Ovary (tissue), 9 donors: ENCODE data around the gene OSBPL9. TPM values are rescaled to one million over a fixed set of nuclear protein-coding genes. Genes with fewer than 3 reads are reported as not detected.

Experiments used
- DNase-seq, 5 donors: peaks; one replicate each; pipeline ENCODE4 v3.0.0-alpha.2; 2019 to 2020
- H3K27ac ChIP-seq, 2 donors: fragments of 200-600 bp; one replicate each; pipeline versions ENCODE4 v1.5.1 to v1.8.0; 2019 to 2022
- H3K27me3 ChIP-seq: fragments of 200-600 bp; one replicate; pipeline ENCODE4 v1.8.0; 2022
- H3K36me3 ChIP-seq: fragments of 200-600 bp; sonication (generic); one replicate; pipeline ENCODE4 v1.5.1; 2019
- H3K4me1 ChIP-seq: one replicate; pipeline ENCODE4 v1.8.1; 2013; ENCODE audit warnings: mild to moderate bottlenecking, moderate library complexity; ENCODE audit not compliant: insufficient read depth
- H3K4me3 ChIP-seq: fragments of 200-600 bp; sonication (generic); one replicate; pipeline ENCODE4 v1.5.1; 2017
- H3K9me3 ChIP-seq, 2 donors: fragments of 200-600 bp in 1 of 2; sonication (generic) in 1 of 2; one replicate each; pipeline versions ENCODE4 v1.5.1 to v1.8.1; 2013 to 2019; ENCODE audit warnings: mild to moderate bottlenecking in 1 of 2, moderate library complexity in 1 of 2
- EP300 ChIP-seq: sonication (generic); formaldehyde crosslinking; IDR thresholded peaks from one replicate; pipeline ENCODE4 v1.6.1; 2017; ENCODE audit warnings: antibody characterized with exemption
- POLR2A ChIP-seq: fragments of 450-650 bp; IDR thresholded peaks from one replicate; pipeline ENCODE4 v1.6.1; 2017; ENCODE audit warnings: antibody characterized with exemption, mild to moderate bottlenecking, moderate library complexity
- WGBS, 3 donors: extraction: QIAGEN DNeasy Blood & Tissue Kit in 1 of 3; methylation state at CpG; one replicate each; pipeline versions ENCODE4 v1.1.5 to v1.1.7; 2013 to 2017; 5-methylcytosine and 5-hydroxymethylcytosine counted together
- intact Hi-C, 4 donors: fragments of 100-400 bp; cut with DNase I; formaldehyde crosslinking; loops; one replicate each; pipeline versions ENCODE4 v1.11.0 to v1.15.1; 2022 to 2023
- polyA plus RNA-seq, 2 donors: library from polyadenylated mRNA; stranded (reverse); fragments of 200-250 nt in 1 of 2; fragments of 350-450 nt in 1 of 2; fragmentation: Illumina TruSeq in 1 of 2; extraction: RNeasy Lipid Tissue Mini Kit (QIAGEN cat#74804) in 1 of 2; gene quantifications; one replicate each; pipeline ENCODE4 v1.2.3, GENCODE V29; 2013 to 2014
- total RNA-seq, 7 donors: library from RNA; depleted of rRNA in 2 of 7; stranded (reverse); fragments of >200 nt in 2 of 7; fragmentation: NEBNext Ultra II Directional in 3 of 7; extraction: Animal tissue kit (Norgen Biotek cat#: 25700) in 3 of 7; gene quantifications; one replicate each; pipeline versions ENCODE4 v1.1.0 to v1.2.4, GENCODE V29; 2016 to 2023
- TF ChIP-seq, protein P1 (sequence below), 3 donors: fragments of 450-650 bp in 2 of 3; fragments of 200-600 bp in 1 of 3; IDR thresholded peaks; one replicate each; pipeline versions ENCODE4 v1.5.1 to v1.8.0; 2016 to 2022; ENCODE audit warnings: antibody characterized with exemption in 3 of 3, mild to moderate bottlenecking in 1 of 3
- donor health status: DM: no; HTN: no; CAD: no; lungs with moderate emphysema.
- donor health status: DM: no; HTN: no; CAD: no.
- donor health status: Bipolar disorder and iron deficiency.
- donor health status: DM: yes; HTN: yes; CAD: no.
- donor health status: DM: no; HTN: no; CAD: no.
- donor health status: DM: yes; HTN: yes; CAD: no.

Gene OSBPL9
- total and polyA plus RNA-seq, 9 donors: 53.1 to 92.4 (median 72.6) TPM

DNA sequence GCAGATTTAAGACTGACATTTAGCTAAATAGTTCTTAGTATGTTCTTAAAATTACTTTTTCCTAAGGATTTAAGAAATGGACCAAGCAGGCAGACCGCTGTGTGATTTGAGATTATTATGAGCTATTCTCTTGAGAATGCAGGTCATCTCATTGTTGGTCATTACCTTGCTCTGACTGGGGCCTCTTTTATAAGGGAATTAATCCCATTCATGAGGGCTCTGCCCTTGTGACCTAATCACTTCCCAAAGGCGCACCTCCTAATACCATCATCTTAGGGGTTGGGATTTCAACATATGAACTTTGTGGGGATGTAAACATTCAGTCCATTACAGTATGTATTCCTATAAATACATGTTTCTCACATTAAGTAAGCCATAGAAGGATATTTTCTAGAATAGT, 24.2 kb downstream of the OSBPL9 start:
- H3K27ac ChIP-seq: peak overlapping the region; percentile 18 to 84
- no peak for DNase-seq
- H3K4me1 ChIP-seq: peaks cover 25% of the 10 kb centered on the region
- H3K4me3 ChIP-seq: no peak overlapping the region
- 92 to 96% (median 93%) methylated on average over 2 of the region's 2 CpGs for WGBS, 3 donors
- H3K36me3 ChIP-seq: no peaks in the 10 kb centered on the region
- no peaks in the 10 kb centered on the region for H3K9me3 ChIP-seq
- no peaks in the 10 kb centered on the region for H3K27me3 ChIP-seq
- intact Hi-C loops: no loop called here
- TF ChIP-seq POLR2A (no peak), EP300 (no peak)
- TF ChIP-seq, protein P1, sequence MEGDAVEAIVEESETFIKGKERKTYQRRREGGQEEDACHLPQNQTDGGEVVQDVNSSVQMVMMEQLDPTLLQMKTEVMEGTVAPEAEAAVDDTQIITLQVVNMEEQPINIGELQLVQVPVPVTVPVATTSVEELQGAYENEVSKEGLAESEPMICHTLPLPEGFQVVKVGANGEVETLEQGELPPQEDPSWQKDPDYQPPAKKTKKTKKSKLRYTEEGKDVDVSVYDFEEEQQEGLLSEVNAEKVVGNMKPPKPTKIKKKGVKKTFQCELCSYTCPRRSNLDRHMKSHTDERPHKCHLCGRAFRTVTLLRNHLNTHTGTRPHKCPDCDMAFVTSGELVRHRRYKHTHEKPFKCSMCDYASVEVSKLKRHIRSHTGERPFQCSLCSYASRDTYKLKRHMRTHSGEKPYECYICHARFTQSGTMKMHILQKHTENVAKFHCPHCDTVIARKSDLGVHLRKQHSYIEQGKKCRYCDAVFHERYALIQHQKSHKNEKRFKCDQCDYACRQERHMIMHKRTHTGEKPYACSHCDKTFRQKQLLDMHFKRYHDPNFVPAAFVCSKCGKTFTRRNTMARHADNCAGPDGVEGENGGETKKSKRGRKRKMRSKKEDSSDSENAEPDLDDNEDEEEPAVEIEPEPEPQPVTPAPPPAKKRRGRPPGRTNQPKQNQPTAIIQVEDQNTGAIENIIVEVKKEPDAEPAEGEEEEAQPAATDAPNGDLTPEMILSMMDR (IDR thresholded peaks at IDR 0.05): no peak

DNA sequence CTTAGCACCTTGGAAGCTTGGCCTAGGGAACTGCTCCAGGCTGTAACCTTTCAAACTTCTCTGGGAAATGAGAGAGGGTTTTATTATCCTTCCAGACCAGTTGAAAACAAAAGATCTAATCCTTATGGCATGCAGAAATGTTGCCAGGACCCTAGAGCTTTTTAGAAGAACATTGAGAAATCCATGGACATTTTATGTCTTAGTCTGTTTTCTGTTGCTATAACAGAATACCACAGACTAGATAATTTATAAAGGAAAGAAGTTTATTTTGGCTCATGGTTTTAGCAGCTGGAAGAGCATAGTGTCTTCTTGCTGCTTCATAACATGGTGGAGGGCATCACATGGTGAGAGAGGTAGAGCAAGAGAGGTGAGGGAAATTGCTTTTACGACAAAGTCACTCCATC, 25.8 kb downstream of the OSBPL9 start:
- intact Hi-C loops: no loop called here
- H3K9me3 ChIP-seq: no peaks in the 10 kb centered on the region
- DNase-seq: peak in 3 of 5 donors; percentile 47 to 65 (median 49)
- no peak overlapping the region for H3K4me3 ChIP-seq
- peak overlapping the region; percentile 70 to 84 for H3K27ac ChIP-seq
- TF ChIP-seq EP300: no peak
- TF ChIP-seq, protein P1 (IDR thresholded peaks at IDR 0.05): no peak
- TF ChIP-seq POLR2A: peak; percentile 32
- H3K36me3 ChIP-seq: no peaks in the 10 kb centered on the region
- peaks cover 20% of the 10 kb centered on the region for H3K4me1 ChIP-seq
- no peaks in the 10 kb centered on the region for H3K27me3 ChIP-seq
- WGBS, 3 donors: 3 to 14% (median 13%) methylated on average over 1 of the region's 1 CpG

DNA sequence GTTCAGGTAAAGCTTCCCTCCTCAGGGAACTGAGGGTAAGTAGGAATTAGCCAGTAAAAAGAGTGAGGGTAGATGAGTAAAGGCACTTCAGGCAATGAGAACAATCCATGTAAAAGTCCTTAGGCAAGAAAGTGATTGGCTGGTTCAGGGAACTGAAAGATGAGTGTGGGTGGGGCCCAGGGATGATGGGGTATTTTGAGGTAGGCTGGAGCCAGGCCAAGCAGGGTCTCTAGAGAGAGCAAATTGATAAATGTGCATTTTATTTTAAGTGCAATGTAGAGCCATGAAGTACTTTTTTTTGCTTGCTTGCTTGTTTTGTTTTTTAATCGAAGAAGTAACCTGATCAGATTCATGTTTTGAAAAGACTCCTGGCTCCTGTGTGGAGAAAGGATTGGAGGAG, 26.5 kb downstream of the OSBPL9 start:
- H3K27me3 ChIP-seq: no peaks in the 10 kb centered on the region
- H3K4me3 ChIP-seq: no peak overlapping the region
- H3K4me1 ChIP-seq: peaks cover 23% of the 10 kb centered on the region
- no peaks in the 10 kb centered on the region for H3K9me3 ChIP-seq
- peak overlapping the region; percentile 7 to 84 for H3K27ac ChIP-seq
- DNase-seq: peak in 1 of 5 donors; percentile 40
- 32 to 42% (median 38%) methylated on average over 1 of the region's 1 CpG for WGBS, 3 donors
- H3K36me3 ChIP-seq: no peaks in the 10 kb centered on the region
- intact Hi-C loops: no loop called here
- no peak for TF ChIP-seq EP300
- TF ChIP-seq, protein P1 (IDR thresholded peaks at IDR 0.05): no peak
- no peak for TF ChIP-seq POLR2A

DNA sequence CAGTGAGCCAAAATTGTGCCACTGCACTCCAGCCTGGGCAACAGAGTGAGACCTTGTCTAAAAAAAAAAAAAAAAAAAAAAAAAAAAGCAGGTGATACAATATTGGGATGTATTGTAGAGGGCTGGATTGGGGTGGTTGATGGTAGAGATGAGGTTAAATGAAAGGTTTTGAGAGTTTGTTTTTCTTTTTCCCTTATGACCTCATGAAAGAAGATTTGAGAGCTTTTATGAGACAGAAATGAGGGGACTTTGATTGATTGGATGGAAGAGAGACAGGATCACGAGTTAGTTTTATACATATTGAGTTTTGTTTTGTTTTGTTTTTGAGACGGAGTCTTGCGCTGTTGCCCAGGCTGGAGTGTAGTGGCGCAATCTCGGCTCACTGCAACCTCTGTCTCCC, 27.1 kb downstream of the OSBPL9 start:
- TF ChIP-seq, protein P1 (IDR thresholded peaks at IDR 0.05): no peak
- TF ChIP-seq POLR2A: no peak
- TF ChIP-seq EP300: no peak
- Histone ChIP-seq H3K27me3 (no peaks in the 10 kb centered on the region), H3K4me1 (peaks cover 25% of the 10 kb centered on the region), H3K27ac (peak overlapping the region; percentile 7 to 84), H3K36me3 (no peaks in the 10 kb centered on the region), H3K9me3 (no peaks in the 10 kb centered on the region), H3K4me3 (no peak overlapping the region)
- intact Hi-C loops: no loop called here
- no peak for DNase-seq
- WGBS, 3 donors: 90 to 94% (median 91%) methylated on average over 5 of the region's 5 CpGs
